Hematopoietic multipotent progenitor cell treated with erythropoietin and hydrocortisone succinate and interleukin-3 and kit ligand, for 17 days (in vitro differentiated cells): ENCODE results near the gene RGS17.
"Not testable (repeated sequence)": the region's sequence is repeated elsewhere in the genome, so short reads cannot be mapped to it uniquely, and the experiment has no call there.

Experiments used
- DNase-seq: peaks from one replicate; pipeline ENCODE4 v3.0.0-alpha.2; 2015; ENCODE audit warnings: low spot score

The RGS17 gene

GRCh38 chr6:153123801-153124200, 7.3 kb downstream of the RGS17 start:
- DNase-seq = no peak

GRCh38 chr6:153121311-153121710, 9.8 kb downstream of the RGS17 start:
- DNase-seq = no peak

GRCh38 chr6:153117986-153118879, 12.8 kb downstream of the RGS17 start:
- no peak for DNase-seq

- DNase-seq = not testable (repeated sequence)
Measured at GRCh38 chr6:153111082-153111481, 20.0 kb downstream of the RGS17 start.

- not testable (repeated sequence) for DNase-seq
Measured at GRCh38 chr6:153110612-153111011, 20.5 kb downstream of the RGS17 start.

GRCh38 chr6:153108315-153108714, 22.8 kb downstream of the RGS17 start:
- no peak for DNase-seq

- DNase-seq = no peak
Measured at GRCh38 chr6:153106021-153106420, 25.1 kb downstream of the RGS17 start.

- DNase-seq = no peak
Measured at GRCh38 chr6:153104220-153104619, 26.9 kb downstream of the RGS17 start.

GRCh38 chr6:153103319-153103655, 27.8 kb downstream of the RGS17 start:
- DNase-seq = no peak

- DNase-seq = no peak
Measured at GRCh38 chr6:153102605-153103318, 28.3 kb downstream of the RGS17 start.

GRCh38 chr6:153101461-153101860, 29.6 kb downstream of the RGS17 start:
- no peak for DNase-seq

GRCh38 chr6:153099636-153100035, 31.4 kb downstream of the RGS17 start:
- no peak for DNase-seq

GRCh38 chr6:153096792-153097191, 34.3 kb downstream of the RGS17 start:
- no peak for DNase-seq

- DNase-seq = no peak
Measured at GRCh38 chr6:153096031-153096430, 35.1 kb downstream of the RGS17 start.

- DNase-seq = no peak
Measured at GRCh38 chr6:153092082-153093013, 38.7 kb downstream of the RGS17 start.

- DNase-seq = no peak
Measured at GRCh38 chr6:153090241-153090930, 40.7 kb downstream of the RGS17 start.

GRCh38 chr6:153088796-153089195, 42.3 kb downstream of the RGS17 start:
- no peak for DNase-seq

GRCh38 chr6:153087436-153087835, 43.6 kb downstream of the RGS17 start:
- DNase-seq = no peak

- no peak for DNase-seq
Measured at GRCh38 chr6:153086225-153086990, 44.7 kb downstream of the RGS17 start.

GRCh38 chr6:153085239-153085638, 45.8 kb downstream of the RGS17 start:
- no peak for DNase-seq

- DNase-seq = no peak
Measured at GRCh38 chr6:153084393-153084792, 46.7 kb downstream of the RGS17 start.
